ENCODE measurements around the gene RBSN. TPM values are rescaled to one million over a fixed set of nuclear protein-coding genes. Genes with fewer than 3 reads are reported as not detected.

RBSN gene
- polyA plus RNA-seq, 1 experiment, result 14.3 TPM

DNA sequence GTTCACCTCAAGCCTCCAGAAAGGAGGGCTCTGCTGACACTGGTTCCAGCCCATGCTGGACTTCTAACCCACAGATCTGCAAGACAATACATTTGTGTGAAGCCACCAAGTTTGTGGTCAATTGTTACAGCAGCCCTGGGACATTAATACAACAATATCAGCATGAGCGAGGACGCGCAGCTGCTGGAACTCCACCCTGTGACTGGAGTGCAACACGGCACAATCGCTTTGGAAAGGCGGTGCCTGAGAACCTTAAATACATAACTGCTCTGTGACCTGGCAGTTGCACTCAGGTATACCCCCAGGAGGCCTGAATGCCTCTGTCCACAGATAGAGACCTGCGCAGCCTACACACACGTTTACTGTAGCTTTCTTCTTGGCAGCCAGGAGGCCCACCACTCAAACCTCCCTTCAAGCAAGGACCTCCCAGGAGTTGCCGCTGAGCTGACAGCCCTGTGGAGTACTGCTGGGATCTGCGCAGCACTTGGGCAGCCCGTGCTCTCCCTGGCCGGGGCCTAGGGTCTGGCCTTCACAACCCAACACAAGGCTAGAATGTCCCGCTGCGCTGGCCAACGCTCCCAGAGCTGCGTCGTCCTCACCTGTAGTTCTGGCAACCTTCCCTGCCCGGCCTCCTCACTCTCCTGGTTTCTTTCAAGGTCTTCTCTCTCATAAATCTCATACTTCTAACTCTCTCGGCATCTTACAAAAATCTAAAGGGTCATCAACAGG is 42.1 kb downstream of the RBSN start:
- H3K27me3 ChIP-seq (ENCODE audit: control insufficient read depth, insufficient read depth, low read length), result no peaks in the 10 kb centered on the region
- no peak overlapping the region for H3K27ac ChIP-seq (ENCODE audit: low read depth, low read length)
- DNase-seq (ENCODE audit: low read depth, low spot score), result no peak
- no peak overlapping the region for H3K4me3 ChIP-seq (ENCODE audit: low read depth, low read length)
- H3K9me3 ChIP-seq (ENCODE audit: control insufficient read depth, insufficient read depth, low read length), result no peaks in the 10 kb centered on the region; the same call in 1 of the 2 replicates
- POLR2A ChIA-PET, result no interaction called here
- CTCF ChIA-PET, result no interaction called here
- TF ChIP-seq, protein P1, sequence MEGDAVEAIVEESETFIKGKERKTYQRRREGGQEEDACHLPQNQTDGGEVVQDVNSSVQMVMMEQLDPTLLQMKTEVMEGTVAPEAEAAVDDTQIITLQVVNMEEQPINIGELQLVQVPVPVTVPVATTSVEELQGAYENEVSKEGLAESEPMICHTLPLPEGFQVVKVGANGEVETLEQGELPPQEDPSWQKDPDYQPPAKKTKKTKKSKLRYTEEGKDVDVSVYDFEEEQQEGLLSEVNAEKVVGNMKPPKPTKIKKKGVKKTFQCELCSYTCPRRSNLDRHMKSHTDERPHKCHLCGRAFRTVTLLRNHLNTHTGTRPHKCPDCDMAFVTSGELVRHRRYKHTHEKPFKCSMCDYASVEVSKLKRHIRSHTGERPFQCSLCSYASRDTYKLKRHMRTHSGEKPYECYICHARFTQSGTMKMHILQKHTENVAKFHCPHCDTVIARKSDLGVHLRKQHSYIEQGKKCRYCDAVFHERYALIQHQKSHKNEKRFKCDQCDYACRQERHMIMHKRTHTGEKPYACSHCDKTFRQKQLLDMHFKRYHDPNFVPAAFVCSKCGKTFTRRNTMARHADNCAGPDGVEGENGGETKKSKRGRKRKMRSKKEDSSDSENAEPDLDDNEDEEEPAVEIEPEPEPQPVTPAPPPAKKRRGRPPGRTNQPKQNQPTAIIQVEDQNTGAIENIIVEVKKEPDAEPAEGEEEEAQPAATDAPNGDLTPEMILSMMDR (IDR thresholded peaks at IDR 0.05; ENCODE audit: low read depth, low read length), result no peak

DNA sequence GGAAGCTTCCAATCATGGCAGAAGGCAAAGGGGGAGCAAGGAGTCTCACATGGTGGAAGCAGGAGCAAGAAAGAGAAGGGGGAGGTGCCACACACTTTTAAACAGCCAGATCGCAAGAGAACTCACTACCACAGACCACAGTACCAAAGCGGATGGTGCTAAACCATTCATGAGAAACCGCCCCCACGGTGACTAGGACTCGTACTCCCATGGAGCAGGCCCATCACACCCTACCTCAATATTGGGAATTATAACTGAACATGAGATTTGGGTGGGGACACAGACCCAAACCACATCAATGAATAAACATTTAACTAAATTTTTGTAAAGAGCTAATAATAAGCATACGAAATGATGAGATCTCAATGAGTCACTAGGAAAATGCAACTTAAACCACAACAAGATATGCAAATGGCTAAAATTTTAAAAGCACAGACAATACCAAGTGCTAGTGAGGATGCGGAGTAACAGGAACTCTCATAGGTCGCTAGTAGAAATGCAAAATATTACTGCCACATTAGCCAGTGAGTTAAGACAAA is 43.9 kb downstream of the RBSN start:
- TF ChIP-seq, protein P1 (IDR thresholded peaks at IDR 0.05; ENCODE audit: low read depth, low read length), result no peak
- H3K9me3 ChIP-seq (ENCODE audit: control insufficient read depth, insufficient read depth, low read length), result no peaks in the 10 kb centered on the region; the same call in 1 of the 2 replicates
- no peaks in the 10 kb centered on the region for H3K27me3 ChIP-seq (ENCODE audit: control insufficient read depth, insufficient read depth, low read length)
- ChIA-PET POLR2A (no interaction called here), CTCF (no interaction called here)
- no peak for DNase-seq (ENCODE audit: low read depth, low spot score)
- no peak overlapping the region for H3K27ac ChIP-seq (ENCODE audit: low read depth, low read length)
- no peak overlapping the region for H3K4me3 ChIP-seq (ENCODE audit: low read depth, low read length)

DNA sequence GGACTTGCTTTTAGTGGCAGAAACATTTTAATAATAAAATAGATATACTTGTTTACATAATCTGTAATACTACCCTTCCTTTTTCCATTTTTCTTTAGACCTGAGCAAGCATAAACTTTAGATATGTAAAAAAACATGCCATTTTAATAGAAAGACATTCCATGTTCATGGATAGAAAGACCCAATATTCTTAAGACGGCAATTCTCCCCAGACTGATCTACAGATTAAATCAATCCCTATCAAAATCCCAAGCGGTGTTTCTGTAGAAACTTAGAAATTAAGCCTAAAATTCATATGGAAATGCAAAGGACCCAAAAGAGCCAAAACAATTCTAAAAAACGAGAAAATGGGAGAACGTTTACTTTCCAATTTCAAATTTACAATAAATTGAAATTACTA is 45.4 kb downstream of the RBSN start:
- CTCF ChIA-PET, result no interaction called here

DNA sequence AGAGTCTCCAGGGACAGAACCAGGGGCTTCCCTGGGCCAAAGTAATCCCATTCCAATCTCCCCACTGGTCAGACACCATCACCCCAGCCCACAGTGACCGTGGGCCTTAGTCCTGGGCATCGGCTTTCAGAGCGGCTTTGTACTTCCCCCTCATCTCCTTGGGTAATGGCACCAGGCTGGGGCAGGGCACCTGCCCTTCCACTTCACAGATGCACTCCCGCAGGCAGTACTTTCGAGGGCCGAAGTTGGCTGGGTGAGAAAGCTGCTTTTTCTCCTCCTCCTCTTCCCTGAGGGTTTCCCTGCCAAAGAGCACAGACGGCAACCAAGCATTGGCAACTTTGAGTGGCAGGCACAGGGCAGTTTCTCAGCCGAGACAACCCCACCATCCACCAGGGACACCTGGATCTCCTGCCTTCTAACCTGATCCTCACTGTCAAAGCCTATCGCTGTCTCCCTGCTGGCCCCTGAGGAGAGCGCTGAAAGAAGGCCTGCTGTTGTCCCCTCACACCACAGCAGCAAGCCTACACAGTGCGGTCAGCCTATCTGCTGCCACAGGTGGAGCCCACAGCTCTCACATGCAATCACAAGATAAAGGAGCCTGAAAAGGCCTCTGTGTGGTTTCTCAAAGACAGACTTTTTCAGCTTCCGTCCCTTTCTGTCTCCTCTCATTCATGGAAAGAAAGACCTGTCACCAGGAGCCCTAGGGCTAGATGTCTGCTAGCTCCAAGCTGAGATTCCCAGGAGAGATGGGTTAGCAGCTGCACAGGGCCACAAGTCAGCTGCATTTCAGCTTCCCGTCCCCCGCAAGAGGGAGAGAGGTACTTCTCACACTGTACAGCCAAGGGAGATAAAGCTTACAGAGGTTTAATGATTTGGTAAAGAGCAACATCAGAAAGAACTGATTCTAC is 46.4 kb downstream of the RBSN start:
- ChIA-PET POLR2A (no interaction called here), CTCF (interaction anchor here (1.8 to 2.3 kb wide), 2 partner anchors 28 to 126 kb away, joined by 7 to 11 read pairs; no protein-coding TSS in a partner anchor)
- Histone ChIP-seq H3K4me3 (ENCODE audit: low read depth, low read length) (no peak overlapping the region), H3K27ac (ENCODE audit: low read depth, low read length) (no peak overlapping the region), H3K9me3 (ENCODE audit: control insufficient read depth, insufficient read depth, low read length) (no peaks in the 10 kb centered on the region; the same call in 1 of the 2 replicates), H3K27me3 (ENCODE audit: control insufficient read depth, insufficient read depth, low read length) (no peaks in the 10 kb centered on the region)
- TF ChIP-seq, protein P1 (IDR thresholded peaks at IDR 0.05; ENCODE audit: low read depth, low read length), result no peak
- DNase-seq (ENCODE audit: low read depth, low spot score), result no peak

More for the DNA sequence above, 45.4 kb downstream of the RBSN start:
- no peaks in the 10 kb centered on the region for H3K27me3 ChIP-seq (ENCODE audit: control insufficient read depth, insufficient read depth, low read length)
- no peak overlapping the region for H3K27ac ChIP-seq (ENCODE audit: low read depth, low read length)
- H3K4me3 ChIP-seq (ENCODE audit: low read depth, low read length), result no peak overlapping the region
- POLR2A ChIA-PET, result no interaction called here
- DNase-seq (ENCODE audit: low read depth, low spot score), result no peak
- TF ChIP-seq, protein P1 (IDR thresholded peaks at IDR 0.05; ENCODE audit: low read depth, low read length), result no peak
- H3K9me3 ChIP-seq (ENCODE audit: control insufficient read depth, insufficient read depth, low read length), result no peaks in the 10 kb centered on the region; the same call in 1 of the 2 replicates

All from AG04450 (cell line).